ENCODE measurements around the gene GMPPA.
A peak's percentile ranks its signal among the peaks of the same experiment; 100 is the strongest.

GMPPA gene

DNA sequence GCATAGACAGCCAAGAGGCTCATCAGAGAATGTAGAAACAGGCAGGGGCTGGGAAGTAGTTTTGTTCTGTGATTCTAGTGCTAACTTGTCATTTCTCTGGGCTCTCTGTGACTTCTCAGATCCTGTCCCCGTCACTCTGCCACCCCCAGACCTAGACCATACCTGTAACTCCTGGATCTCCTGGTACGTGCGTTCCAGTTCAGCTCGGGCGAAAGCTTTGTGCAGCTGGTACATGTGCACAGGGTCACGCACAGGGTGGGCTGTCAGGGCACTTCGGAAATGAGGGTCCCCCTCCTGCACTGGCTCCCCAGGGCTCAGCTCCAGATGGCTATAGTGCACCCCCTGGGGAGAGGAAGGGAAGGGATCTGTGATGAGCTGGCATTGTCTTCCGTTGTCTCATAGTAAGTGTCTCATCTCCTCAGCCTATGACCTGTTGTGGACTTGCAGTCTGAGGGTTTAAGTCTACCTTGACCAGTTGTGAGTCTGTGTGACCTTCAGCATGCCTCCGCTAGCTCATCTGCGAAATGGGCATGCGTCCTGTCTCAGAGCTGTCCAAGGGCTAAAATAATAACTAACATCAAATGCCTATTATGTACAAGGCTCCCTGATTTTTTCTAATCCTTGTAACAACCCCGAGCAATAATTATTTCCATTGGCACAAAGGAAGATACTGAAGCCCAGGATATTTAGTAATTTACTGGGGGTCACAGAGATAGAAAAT is 42.3 kb downstream of the GMPPA start:
- DNase-seq, result no peak

DNA sequence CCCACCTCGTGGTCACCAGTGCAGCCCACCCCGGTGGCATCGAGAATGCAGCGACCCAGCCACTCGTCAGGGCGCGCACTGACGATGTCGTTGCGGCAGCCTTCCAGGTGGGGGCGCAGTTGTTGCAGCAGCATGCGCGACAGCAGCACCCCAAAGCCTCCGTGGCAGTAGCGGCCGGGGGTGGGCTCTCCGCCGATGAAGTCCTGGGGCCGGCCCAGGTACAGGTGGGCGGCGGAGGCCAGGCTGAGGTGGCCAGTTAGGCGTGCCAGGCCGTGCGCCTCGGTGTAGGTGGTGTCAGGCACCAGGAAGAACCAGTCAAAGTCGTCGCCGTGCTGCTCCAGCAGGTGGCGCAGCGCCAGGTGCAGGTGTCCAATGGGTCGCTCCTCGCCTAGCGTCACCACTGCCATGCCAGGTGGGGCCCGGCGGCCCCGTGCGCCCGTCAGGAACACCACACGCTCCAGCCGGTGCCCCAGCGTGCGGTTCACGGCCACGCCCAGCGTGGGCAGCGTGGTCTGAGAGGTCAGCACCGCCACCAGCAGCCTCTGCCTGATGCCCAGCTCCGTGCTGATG is 43.0 kb downstream of the GMPPA start:
- DNase-seq, result peak; percentile 67 to 93

DNA sequence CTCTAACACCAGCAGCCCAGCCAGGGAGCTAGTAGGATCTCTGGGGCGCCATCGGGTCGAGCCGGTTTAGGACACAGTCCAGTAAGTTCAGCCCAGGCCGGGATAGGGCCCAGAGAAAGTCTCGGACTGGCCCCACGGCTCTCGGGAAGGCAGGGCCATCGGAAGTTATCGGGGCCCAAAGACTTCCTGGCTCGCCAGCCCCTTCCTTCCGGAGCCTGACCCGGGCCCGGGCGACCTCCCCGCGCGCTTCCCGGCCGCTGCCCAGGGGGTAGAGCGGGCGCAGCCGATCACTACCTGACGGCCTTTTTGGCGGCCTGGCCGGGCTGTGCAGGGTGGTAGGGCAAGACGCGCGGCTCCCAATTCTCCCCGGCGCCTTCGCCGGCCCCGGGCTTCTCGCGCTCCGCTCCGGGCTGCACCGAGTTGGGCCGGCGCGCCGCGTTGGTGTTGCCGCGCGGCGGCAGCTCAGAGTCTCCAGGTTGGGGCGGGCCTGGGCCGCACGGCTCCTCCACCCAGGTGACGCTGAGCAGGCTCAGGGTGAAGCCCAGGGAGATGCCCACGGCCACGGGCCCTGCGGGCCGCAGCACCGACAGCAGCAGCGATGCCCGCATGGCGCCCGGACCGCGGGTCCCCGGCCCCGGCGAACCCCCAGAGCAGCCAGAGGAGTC is 44.4 kb downstream of the GMPPA start:
- peak in 1 of 2 experiments; percentile 82 for DNase-seq

DNA sequence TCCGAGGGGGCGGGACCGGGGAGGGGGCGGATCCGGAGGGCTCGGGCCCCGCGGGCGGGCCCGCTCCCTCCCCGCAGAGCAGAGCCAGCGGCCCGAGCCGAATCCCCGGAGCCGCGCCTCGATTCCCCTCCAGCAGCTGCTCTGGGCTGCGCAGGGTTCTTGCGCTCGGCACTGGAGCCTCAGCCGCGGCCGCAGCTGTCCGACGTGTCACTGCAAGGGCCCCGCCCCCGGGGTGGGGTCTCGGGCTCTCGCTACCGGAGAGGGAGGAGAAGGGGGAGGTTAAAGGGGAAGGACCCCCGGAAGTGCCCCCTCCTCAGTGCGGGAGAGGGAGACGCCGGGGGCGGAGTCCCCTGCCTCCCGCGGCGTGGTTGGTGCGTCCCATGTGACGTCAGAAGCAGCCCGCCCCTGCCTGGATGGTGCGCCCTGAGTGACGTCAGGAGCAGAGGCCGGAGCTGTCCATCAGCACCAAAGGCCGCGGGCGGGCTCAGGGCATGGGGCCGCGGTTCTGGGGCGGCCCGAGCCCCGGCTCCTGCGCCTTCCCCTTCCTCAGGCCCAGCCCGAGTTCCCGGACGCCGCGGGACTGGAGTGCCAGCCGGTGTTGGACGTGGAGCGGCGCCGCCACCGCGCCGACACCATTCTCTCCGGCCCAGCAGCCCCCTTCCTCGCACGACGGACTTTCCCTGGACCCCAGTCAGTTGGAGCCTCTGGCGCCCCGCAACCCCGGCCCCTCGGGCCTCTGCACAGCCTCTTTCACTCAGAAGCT is 45.1 kb downstream of the GMPPA start, which contains the start of the genes CHPF and TMEM198:
Gene CHPF (minus strand): TSS at position 214 of the 763 bp plus-strand sequence. CDS start 271 bp downstream, outside the sequence.
Gene TMEM198 (plus strand): TSS at position 433 of the 763 bp plus-strand sequence. CDS start 700 bp downstream, outside the sequence.
- peak; percentile 97 to 99 for DNase-seq

- DNase-seq, result no peak
These were observed 45.9 kb downstream of the GMPPA start for GRCh38 chr2:219544567-219544966.

GRCh38 chr2:219545295-219545942 is 46.7 kb downstream of the GMPPA start:
- peak in 1 of 2 experiments; percentile 33 for DNase-seq

- no peak for DNase-seq
These were observed 47.3 kb downstream of the GMPPA start for GRCh38 chr2:219545943-219546352.

DNA sequence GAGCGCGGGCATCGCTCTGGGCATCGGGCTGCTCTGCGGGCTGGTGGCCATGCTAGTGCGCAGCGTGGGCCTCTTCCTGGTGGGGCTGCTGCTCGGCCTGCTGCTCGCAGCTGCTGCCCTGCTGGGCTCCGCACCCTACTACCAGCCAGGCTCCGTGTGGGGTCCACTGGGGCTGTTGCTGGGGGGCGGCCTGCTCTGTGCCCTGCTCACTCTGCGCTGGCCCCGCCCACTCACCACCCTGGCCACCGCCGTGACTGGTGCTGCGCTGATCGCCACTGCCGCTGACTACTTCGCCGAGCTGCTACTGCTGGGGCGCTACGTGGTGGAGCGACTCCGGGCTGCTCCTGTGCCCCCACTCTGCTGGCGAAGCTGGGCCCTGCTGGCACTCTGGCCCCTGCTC is 48.9 kb downstream of the GMPPA start:
- no peak for DNase-seq

DNA sequence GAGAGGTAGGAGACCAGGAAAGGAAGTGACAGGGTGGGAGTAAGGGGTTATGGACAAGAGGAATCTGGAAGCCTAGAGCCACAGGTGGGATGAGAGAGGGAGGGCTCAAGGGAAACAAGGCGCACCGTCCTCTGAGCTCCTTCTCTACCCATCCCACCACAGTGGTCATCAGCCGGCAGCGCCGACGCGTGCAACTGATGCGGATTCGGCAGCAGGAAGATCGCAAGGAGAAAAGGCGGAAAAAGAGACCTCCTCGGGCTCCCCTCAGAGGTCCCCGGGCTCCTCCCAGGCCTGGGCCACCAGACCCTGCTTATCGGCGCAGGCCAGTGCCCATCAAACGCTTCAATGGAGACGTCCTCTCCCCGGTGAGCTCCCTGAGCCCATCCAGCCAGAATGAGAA is 50.3 kb downstream of the GMPPA start:
- DNase-seq, result no peak

GRCh38 chr2:219549619-219550018 is 50.9 kb downstream of the GMPPA start:
- no peak for DNase-seq

DNA sequence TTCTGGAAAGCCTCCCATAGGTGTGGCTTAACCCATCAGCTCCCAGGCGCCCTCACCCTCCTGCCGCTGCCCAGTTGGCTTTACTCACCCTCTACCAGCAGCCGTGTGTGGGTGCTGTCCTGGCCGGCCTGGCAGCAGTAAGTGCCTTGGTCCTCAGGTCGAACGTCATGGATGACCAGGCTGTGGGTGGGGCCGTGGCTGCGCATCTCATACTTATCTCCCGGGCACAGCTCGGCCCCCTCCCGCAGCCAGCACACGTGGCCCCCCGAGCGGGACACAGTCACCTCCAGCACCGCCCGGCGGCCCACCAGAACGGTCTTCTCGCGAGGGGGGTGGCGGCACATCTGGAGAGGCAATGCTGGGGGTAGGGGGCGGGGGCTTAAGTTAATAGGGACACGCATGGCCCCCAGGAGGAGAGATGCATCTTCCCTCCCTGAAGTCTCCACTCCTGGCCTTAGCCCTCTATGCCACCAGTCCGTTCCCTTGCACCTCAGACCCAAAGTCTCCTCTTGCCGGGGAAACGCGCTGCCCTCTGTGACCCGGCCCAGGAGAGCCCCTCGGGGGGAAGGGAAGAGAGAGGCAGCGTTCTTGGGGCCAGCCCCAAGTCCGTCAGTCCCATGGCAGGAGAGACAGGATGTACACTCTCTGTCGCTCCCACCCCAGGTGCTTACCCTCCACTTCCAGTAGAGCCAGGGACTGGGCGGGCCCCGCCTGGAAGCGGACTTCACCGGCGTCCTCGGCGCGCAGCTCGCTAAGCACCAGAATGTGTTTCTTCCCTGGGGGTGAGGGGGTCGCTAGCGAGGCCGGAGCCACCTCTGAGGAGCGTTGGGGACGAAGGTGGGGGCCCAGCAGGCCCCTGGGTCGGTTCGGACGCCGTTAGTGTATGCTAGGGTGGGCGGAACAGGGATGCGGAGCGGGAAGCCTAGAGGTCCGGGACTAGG is 53.0 kb downstream of the GMPPA start:
- DNase-seq, result peak; percentile 57 to 70

DNA sequence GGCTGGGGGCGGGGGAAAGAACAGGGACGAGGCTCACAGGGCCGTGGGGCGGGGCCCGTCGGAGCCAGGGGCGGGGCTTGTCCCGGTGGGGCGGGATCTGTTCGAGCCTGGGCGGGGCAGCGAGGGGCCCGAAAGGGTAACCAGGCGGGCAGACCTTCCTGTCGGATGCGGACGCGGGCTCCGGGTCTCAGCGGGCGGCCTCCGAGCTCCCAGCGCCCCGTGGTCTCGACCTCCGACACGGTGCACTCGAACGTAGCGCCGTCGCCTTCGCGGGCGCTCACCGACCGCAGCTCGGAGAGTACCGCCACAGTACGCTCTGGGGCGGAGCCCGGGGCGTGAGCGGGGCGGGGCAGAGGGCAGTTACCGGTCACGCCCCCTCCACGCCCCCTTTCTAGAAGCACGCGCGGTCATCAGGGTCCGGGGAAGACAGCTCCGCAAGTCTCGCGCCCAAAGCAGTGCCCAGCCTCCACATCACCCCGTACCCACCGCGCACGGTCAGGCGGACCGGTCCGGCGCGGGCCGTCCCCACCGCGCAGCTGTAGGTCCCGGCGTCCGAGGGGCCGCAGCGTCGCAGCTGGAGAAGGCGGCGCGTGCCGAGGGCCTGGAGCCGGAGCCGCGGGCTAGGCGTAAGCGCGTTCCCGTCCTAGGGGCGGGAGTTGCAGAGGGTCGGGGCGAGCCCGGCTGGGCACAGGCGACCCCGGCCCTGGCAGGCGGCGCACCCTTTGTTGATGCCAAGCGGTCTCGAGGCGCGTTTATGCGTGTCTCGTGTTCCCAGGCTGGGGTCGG is 53.9 kb downstream of the GMPPA start:
- peak; percentile 79 to 95 for DNase-seq

- DNase-seq, result no peak
These were observed 54.4 kb downstream of the GMPPA start for GRCh38 chr2:219553168-219553417.

GRCh38 chr2:219553463-219553963 is 54.8 kb downstream of the GMPPA start:
- DNase-seq, result no peak

DNA sequence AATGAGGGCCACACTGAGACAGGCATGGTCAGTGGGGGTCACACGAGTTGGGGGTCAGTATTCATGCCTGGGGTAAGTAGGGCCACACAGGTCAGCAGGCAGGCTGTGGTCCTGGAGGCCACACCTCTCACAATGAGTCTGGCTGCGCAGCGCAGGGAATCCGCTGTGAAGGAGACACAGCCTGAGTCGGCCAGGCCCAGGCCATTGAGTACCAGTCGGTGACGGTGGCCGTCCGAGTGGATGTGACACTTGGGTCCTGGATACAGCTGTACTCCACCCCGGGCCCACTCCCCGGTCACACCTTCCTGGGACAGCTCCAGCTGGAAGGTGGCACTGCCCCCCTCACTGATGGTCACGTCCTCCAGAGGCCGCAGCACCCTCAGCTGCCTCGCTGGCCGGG is 55.7 kb downstream of the GMPPA start:
- no peak for DNase-seq

GRCh38 chr2:219555956-219556355 is 57.3 kb downstream of the GMPPA start:
- DNase-seq, result no peak

GRCh38 chr2:219556413-219556812 is 57.7 kb downstream of the GMPPA start:
- no peak for DNase-seq

All from NCI-H526 (cell line).